T-helper 2 cell treated with Interferon-gamma antibody and Interleukin-4, amounts not matched to agents 100 ng/mL and 5 ng/mL, for 36 hours (primary cell): ENCODE data around the gene F11R. TPM values are rescaled to one million over a fixed set of nuclear protein-coding genes. Genes with fewer than 3 reads are reported as not detected.
"Not testable (repeated sequence)": the region's sequence is repeated elsewhere in the genome, so short reads cannot be mapped to it uniquely, and the experiment has no call there.

Source experiments
- intact Hi-C: fragments of 100-400 bp; cut with micrococcal nuclease; formaldehyde crosslinking; loops from one replicate; pipeline ENCODE4 v1.15.1; 2023
- total RNA-seq: library from RNA; stranded (reverse); gene quantifications from 2 replicates; pipeline ENCODE4 v1.2.3, GENCODE V29; 2022

F11R gene
- total RNA-seq, 1 donor from 2014 or later, result 16.8 TPM

GRCh38 chr1:161044908-161045735, 24.2 kb upstream of the F11R start:
- intact Hi-C loops, result loop anchor here (1.0 to 10.0 kb wide), 4 partner anchors 23 to 350 kb away; partner anchors contain the start of gene F11R

- intact Hi-C loops, result loop anchor here (2.0 to 10.0 kb wide), 3 partner anchors 24 to 350 kb away; partner anchors contain the start of gene F11R
Observed at GRCh38 chr1:161044535-161044907, 23.6 kb upstream of the F11R start.

GRCh38 chr1:161039546-161039945, 18.6 kb upstream of the F11R start:
- intact Hi-C loops, result no loop called here

GRCh38 chr1:161039154-161039545, 18.2 kb upstream of the F11R start:
- intact Hi-C loops, result no loop called here

GRCh38 chr1:161038523-161039153, 17.7 kb upstream of the F11R start, which contains the start of gene TSTD1:
TSTD1 (minus strand) TSS chr1:161038964; CDS start chr1:161038889, 75 bp downstream.
- intact Hi-C loops, result loop anchor here (1.0 kb wide), 1 partner anchor 17 kb away; the partner anchor contains the start of gene F11R

GRCh38 chr1:161037661-161038522, 16.9 kb upstream of the F11R start:
- intact Hi-C loops, result loop anchor here (1.0 kb wide), 1 partner anchor 17 kb away; the partner anchor contains the start of gene F11R

- intact Hi-C loops, result no loop called here
Observed at GRCh38 chr1:161033751-161034150, 12.8 kb upstream of the F11R start.

- intact Hi-C loops, result no loop called here
Observed at GRCh38 chr1:161032409-161032808, 11.5 kb upstream of the F11R start.

- intact Hi-C loops, result no loop called here
Observed at GRCh38 chr1:161031874-161032273, 10.9 kb upstream of the F11R start.

GRCh38 chr1:161029466-161029865, 8.5 kb upstream of the F11R start:
- intact Hi-C loops, result not testable (repeated sequence)

- intact Hi-C loops, result not testable (repeated sequence)
Observed at GRCh38 chr1:161026954-161027353, 6.0 kb upstream of the F11R start.

GRCh38 chr1:161022432-161022831, 1.5 kb upstream of the F11R start:
- intact Hi-C loops, result not testable (repeated sequence)

GRCh38 chr1:161021970-161022353, 1.0 kb upstream of the F11R start:
- intact Hi-C loops, result loop anchor here (1.0 to 2.0 kb wide), 2 partner anchors 16 to 23 kb away; partner anchors contain the start of genes TSTD1 and USF1

GRCh38 chr1:161021165-161021969, 415 bp upstream of the F11R start:
- intact Hi-C loops, result loop anchor here (1.0 to 2.0 kb wide), 2 partner anchors 17 to 23 kb away; partner anchors contain the start of genes TSTD1 and USF1

GRCh38 chr1:161019751-161020495, 1.0 kb downstream of the F11R start:
- intact Hi-C loops, result loop anchor here (2.0 kb wide), 1 partner anchor 25 kb away; the partner anchor contains the start of gene USF1

GRCh38 chr1:161019111-161019660, 1.8 kb downstream of the F11R start:
- intact Hi-C loops, result not testable (repeated sequence)

GRCh38 chr1:161018631-161018930, 2.4 kb downstream of the F11R start:
- intact Hi-C loops, result no loop called here

- intact Hi-C loops, result no loop called here
Observed at GRCh38 chr1:161017756-161018630, 3.0 kb downstream of the F11R start.
